ENCODE measurements around the gene AMOTL1. TPM values are rescaled to one million over a fixed set of nuclear protein-coding genes. Genes with fewer than 3 reads are reported as not detected.

The AMOTL1 gene
- polyA plus RNA-seq, 1 experiment = 43.7 TPM

DNA sequence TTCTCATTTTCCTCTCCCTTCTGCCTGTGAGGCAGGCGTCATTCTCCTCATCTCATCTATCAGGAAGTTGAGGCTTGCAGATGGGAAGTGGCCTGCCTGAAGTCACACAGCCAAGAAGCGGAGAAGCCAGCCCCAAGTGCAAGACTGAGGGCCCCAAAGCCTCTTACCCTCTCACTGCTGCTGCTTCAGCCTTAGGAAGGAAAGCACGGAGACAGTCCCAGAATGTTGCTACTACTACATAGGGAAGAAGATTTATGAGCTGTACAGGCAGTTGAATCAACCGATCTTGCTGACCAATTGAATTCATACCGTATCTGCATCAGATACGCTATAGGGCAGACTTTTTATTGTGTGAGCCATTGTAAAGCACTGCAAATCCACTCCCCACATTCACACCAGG, 116.2 kb downstream of the AMOTL1 start:
- POLR2A ChIA-PET = no interaction called here
- TF ChIP-seq, protein P1, sequence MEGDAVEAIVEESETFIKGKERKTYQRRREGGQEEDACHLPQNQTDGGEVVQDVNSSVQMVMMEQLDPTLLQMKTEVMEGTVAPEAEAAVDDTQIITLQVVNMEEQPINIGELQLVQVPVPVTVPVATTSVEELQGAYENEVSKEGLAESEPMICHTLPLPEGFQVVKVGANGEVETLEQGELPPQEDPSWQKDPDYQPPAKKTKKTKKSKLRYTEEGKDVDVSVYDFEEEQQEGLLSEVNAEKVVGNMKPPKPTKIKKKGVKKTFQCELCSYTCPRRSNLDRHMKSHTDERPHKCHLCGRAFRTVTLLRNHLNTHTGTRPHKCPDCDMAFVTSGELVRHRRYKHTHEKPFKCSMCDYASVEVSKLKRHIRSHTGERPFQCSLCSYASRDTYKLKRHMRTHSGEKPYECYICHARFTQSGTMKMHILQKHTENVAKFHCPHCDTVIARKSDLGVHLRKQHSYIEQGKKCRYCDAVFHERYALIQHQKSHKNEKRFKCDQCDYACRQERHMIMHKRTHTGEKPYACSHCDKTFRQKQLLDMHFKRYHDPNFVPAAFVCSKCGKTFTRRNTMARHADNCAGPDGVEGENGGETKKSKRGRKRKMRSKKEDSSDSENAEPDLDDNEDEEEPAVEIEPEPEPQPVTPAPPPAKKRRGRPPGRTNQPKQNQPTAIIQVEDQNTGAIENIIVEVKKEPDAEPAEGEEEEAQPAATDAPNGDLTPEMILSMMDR (IDR thresholded peaks at IDR 0.05; ENCODE audit: low read depth, low read length) = no peak
- no peak for DNase-seq (ENCODE audit: low read depth, low spot score)
- Histone ChIP-seq H3K27ac (ENCODE audit: low read depth, low read length) (no peak overlapping the region), H3K9me3 (ENCODE audit: control insufficient read depth, insufficient read depth, low read length) (peaks cover 4% of the 10 kb centered on the region; the same call in 1 of the 2 replicates), H3K27me3 (ENCODE audit: control insufficient read depth, insufficient read depth, low read length) (no peaks in the 10 kb centered on the region), H3K4me3 (ENCODE audit: low read depth, low read length) (no peak overlapping the region)
- CTCF ChIA-PET = interaction anchor here (6.1 kb wide), 1 partner anchor 13 kb away, joined by 33 read pairs; no protein-coding TSS in a partner anchor

DNA sequence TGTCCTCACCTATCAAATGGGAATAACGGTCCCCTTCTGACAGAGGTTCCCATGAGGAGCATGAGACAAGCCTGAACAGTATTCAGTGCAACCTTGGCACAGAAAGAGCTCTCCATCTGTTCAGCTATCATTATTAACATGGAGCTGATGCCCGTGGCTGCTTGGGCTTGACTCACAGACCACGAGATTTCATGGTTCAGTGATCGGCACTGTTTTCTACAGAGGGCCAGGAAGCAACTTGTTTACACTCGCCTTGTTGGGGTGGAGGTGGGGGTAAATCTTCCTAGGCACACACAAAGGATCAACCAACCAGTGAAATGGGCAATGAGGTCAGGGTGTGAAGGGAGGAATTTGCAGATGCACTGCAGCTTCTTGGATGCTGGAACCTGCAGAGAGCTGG, 117.0 kb downstream of the AMOTL1 start:
- no peak overlapping the region for H3K27ac ChIP-seq (ENCODE audit: low read depth, low read length)
- POLR2A ChIA-PET = no interaction called here
- no peak overlapping the region for H3K4me3 ChIP-seq (ENCODE audit: low read depth, low read length)
- CTCF ChIA-PET = interaction anchor here (6.1 kb wide), 1 partner anchor 12 kb away, joined by 33 read pairs; no protein-coding TSS in a partner anchor
- DNase-seq (ENCODE audit: low read depth, low spot score) = no peak
- TF ChIP-seq, protein P1 (IDR thresholded peaks at IDR 0.05; ENCODE audit: low read depth, low read length) = no peak
- H3K9me3 ChIP-seq (ENCODE audit: control insufficient read depth, insufficient read depth, low read length) = peaks cover 4% of the 10 kb centered on the region; the same call in 1 of the 2 replicates
- no peaks in the 10 kb centered on the region for H3K27me3 ChIP-seq (ENCODE audit: control insufficient read depth, insufficient read depth, low read length)

DNA sequence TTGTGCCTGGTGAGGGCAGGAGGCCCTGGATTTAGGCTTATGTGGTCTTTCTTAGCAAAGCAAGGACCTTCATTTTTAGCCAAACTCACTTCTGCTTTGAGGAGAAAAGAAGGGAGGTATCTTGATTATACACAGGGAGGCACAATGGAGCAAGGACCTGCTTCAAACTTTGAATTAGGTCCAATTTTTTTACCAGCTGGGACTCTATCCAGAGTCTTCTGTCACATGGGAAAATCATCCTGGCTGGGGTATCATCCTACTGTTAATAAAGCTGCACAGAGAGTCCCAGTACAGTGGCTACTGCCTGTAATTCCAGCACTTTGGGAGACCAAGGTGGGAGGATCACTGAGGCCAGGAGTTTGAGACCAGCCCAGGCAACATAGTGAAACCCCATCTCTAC, 117.4 kb downstream of the AMOTL1 start:
- Histone ChIP-seq H3K27ac (ENCODE audit: low read depth, low read length) (no peak overlapping the region), H3K4me3 (ENCODE audit: low read depth, low read length) (no peak overlapping the region), H3K9me3 (ENCODE audit: control insufficient read depth, insufficient read depth, low read length) (peaks cover 4% of the 10 kb centered on the region; the same call in 1 of the 2 replicates), H3K27me3 (ENCODE audit: control insufficient read depth, insufficient read depth, low read length) (no peaks in the 10 kb centered on the region)
- ChIA-PET POLR2A (no interaction called here), CTCF (interaction anchor here (6.1 kb wide), 1 partner anchor 11 kb away, joined by 33 read pairs; no protein-coding TSS in a partner anchor)
- no peak for DNase-seq (ENCODE audit: low read depth, low spot score)
- TF ChIP-seq, protein P1 (IDR thresholded peaks at IDR 0.05; ENCODE audit: low read depth, low read length) = no peak

DNA sequence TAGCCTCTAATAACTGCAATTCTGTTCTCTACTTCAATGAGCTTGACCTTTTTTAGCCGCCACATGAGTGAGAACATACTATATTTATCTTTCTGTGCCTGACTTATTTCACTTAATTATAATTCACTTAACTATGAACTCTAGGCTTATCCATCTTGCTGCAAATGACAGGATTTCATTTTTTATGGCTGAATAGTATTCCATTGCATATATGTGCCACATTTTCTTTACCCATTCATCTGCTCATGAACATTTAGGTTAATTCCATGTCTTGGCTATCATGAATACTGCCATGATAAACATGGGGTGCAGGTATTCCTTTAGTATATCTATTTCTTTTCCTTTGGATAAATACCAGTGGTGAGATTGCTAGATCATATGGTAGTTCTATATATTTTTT, 120.0 kb downstream of the AMOTL1 start:
- no peak overlapping the region for H3K4me3 ChIP-seq (ENCODE audit: low read depth, low read length)
- H3K27ac ChIP-seq (ENCODE audit: low read depth, low read length) = no peak overlapping the region
- POLR2A ChIA-PET = no interaction called here
- CTCF ChIA-PET = interaction anchor here (2.2 to 6.1 kb wide), 2 partner anchors 9 to 265 kb away, joined by 5 to 33 read pairs; no protein-coding TSS in a partner anchor
- no peaks in the 10 kb centered on the region for H3K27me3 ChIP-seq (ENCODE audit: control insufficient read depth, insufficient read depth, low read length)
- TF ChIP-seq, protein P1 (IDR thresholded peaks at IDR 0.05; ENCODE audit: low read depth, low read length) = no peak
- H3K9me3 ChIP-seq (ENCODE audit: control insufficient read depth, insufficient read depth, low read length) = peaks cover 4% of the 10 kb centered on the region; the same call in 1 of the 2 replicates
- DNase-seq (ENCODE audit: low read depth, low spot score) = no peak

DNA sequence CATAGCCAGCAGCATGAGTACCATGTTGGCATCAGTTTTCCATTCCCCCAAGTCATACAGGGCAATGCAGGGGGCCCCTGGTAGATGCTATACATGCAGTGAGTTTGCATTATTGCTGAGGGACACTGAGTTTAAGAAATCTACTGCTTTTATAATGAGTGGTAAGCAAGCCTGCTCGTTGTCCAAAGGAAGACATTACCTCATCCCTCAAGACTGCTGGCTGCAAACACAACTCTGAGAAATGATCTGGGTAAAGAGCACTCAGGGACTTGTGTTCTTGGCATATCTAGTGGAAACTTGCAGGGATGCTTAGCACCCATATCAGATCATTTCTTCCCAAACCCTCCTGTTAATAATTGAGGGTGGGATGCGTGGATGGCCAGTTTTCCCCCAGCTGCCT, 127.3 kb downstream of the AMOTL1 start:
- Histone ChIP-seq H3K4me3 (ENCODE audit: low read depth, low read length) (no peak overlapping the region), H3K27ac (ENCODE audit: low read depth, low read length) (no peak overlapping the region), H3K27me3 (ENCODE audit: control insufficient read depth, insufficient read depth, low read length) (no peaks in the 10 kb centered on the region), H3K9me3 (ENCODE audit: control insufficient read depth, insufficient read depth, low read length) (peaks cover 10% of the 10 kb centered on the region)
- CTCF ChIA-PET = interaction anchor here (3.8 to 5.3 kb wide), 2 partner anchors 10 to 271 kb away, joined by 33 to 101 read pairs; no protein-coding TSS in a partner anchor
- POLR2A ChIA-PET = no interaction called here
- TF ChIP-seq, protein P1 (IDR thresholded peaks at IDR 0.05; ENCODE audit: low read depth, low read length) = no peak
- no peak for DNase-seq (ENCODE audit: low read depth, low spot score)

Measured in AG04450 (cell line).